H9 (cell line): ENCODE measurements around the gene PODNL1. TPM values are rescaled to one million over a fixed set of nuclear protein-coding genes. Genes with fewer than 3 reads are reported as not detected.

ENCODE experiments used
- DNase-seq: peaks from one replicate; pipeline ENCODE4 v3.0.0-alpha.2; 2017
- H2AFZ ChIP-seq: one replicate; pipeline ENCODE4 v1.6.1; 2013; ENCODE audit warnings: mild to moderate bottlenecking, low read length, control low read depth, moderate library complexity
- H2AK5ac ChIP-seq: 2 replicates; pipeline ENCODE4 v1.6.1; 2013; ENCODE audit warnings: low read length, control low read depth, mixed read lengths; ENCODE audit not compliant: insufficient read length
- H2BK120ac ChIP-seq: one replicate; pipeline ENCODE4 v1.6.1; 2013; ENCODE audit warnings: low read depth, mild to moderate bottlenecking, low read length, control low read depth, inconsistent platforms; ENCODE audit not compliant: poor library complexity, severe bottlenecking
- H2BK12ac ChIP-seq: 2 replicates; pipeline ENCODE4 v1.6.1; 2013; ENCODE audit warnings: low read length, control low read depth, mixed read lengths, low read depth; ENCODE audit not compliant: insufficient read length
- H2BK15ac ChIP-seq: 2 replicates; pipeline ENCODE4 v1.6.1; 2013; ENCODE audit warnings: low read depth, low read length, control low read depth
- H2BK20ac ChIP-seq: one replicate; pipeline ENCODE4 v1.6.1; 2013; ENCODE audit warnings: low read depth, mild to moderate bottlenecking, low read length, control low read depth, inconsistent platforms; ENCODE audit not compliant: poor library complexity, severe bottlenecking
- H2BK5ac ChIP-seq: 2 replicates; pipeline ENCODE4 v1.6.1; 2013; ENCODE audit warnings: low read length, control low read depth, mixed read lengths; ENCODE audit not compliant: insufficient read length
- H3K14ac ChIP-seq: 2 replicates; pipeline ENCODE4 v1.6.1; 2013; ENCODE audit warnings: low read length, control low read depth; ENCODE audit not compliant: insufficient read depth
- H3K18ac ChIP-seq: 2 replicates; pipeline ENCODE4 v1.6.1; 2013; ENCODE audit warnings: low read depth, mild to moderate bottlenecking, mixed read lengths, low read length, control low read depth; ENCODE audit not compliant: insufficient read length
- H3K23ac ChIP-seq: 2 replicates; pipeline ENCODE4 v1.6.1; 2013; ENCODE audit warnings: low read length, control low read depth, mixed read lengths, low read depth; ENCODE audit not compliant: insufficient read length
- H3K23me2 ChIP-seq: 2 replicates; pipeline ENCODE4 v1.6.1; 2013; ENCODE audit warnings: low read depth, mild to moderate bottlenecking, mixed read lengths, low read length, control low read depth; ENCODE audit not compliant: insufficient read length, poor library complexity, severe bottlenecking
- H3K27ac ChIP-seq: 2 replicates; pipeline ENCODE4 v1.5.1; 2013; ENCODE audit warnings: low read length, control low read depth, mixed read lengths, low read depth; ENCODE audit not compliant: insufficient read length
- H3K27me3 ChIP-seq: 2 replicates; pipeline ENCODE4 v1.6.1; 2013; ENCODE audit warnings: low read length, control low read depth, inconsistent platforms; ENCODE audit not compliant: insufficient read depth
- H3K4ac ChIP-seq: 2 replicates; pipeline ENCODE4 v1.6.1; 2013; ENCODE audit warnings: low read depth, mild to moderate bottlenecking, control low read depth, inconsistent platforms, low read length, moderate library complexity
- H3K4me1 ChIP-seq: 2 replicates; pipeline ENCODE4 v1.6.1; 2013; ENCODE audit warnings: low read length, control low read depth, inconsistent platforms; ENCODE audit not compliant: insufficient read depth
- H3K4me2 ChIP-seq: 2 replicates; pipeline ENCODE4 v1.6.1; 2013; ENCODE audit warnings: low read length, control low read depth, mixed read lengths; ENCODE audit not compliant: insufficient read length, insufficient read depth
- H3K56ac ChIP-seq: 2 replicates; pipeline ENCODE4 v1.6.1; 2013; ENCODE audit warnings: low read depth, mild to moderate bottlenecking, mixed read lengths, low read length, control low read depth; ENCODE audit not compliant: insufficient read length
- H3K79me1 ChIP-seq: 2 replicates; pipeline ENCODE4 v1.6.1; 2013; ENCODE audit warnings: low read depth, mild to moderate bottlenecking, moderate library complexity, low read length, control low read depth, inconsistent platforms; ENCODE audit not compliant: insufficient read depth, poor library complexity, severe bottlenecking
- H3K79me2 ChIP-seq: 2 replicates; pipeline ENCODE4 v1.6.1; 2013; ENCODE audit warnings: low read length, control low read depth, inconsistent platforms; ENCODE audit not compliant: insufficient read depth
- H3K9ac ChIP-seq: 2 replicates; pipeline ENCODE4 v1.6.1; 2013; ENCODE audit warnings: low read length, control low read depth, mixed read lengths; ENCODE audit not compliant: insufficient read length; ENCODE audit errors: extremely low read depth
- H3K9me3 ChIP-seq: one replicate; pipeline ENCODE4 v1.6.1; 2013; ENCODE audit warnings: low read depth, low read length, inconsistent platforms; ENCODE audit not compliant: control insufficient read depth
- H3T11ph ChIP-seq: one replicate; pipeline ENCODE4 v1.6.1; 2013; ENCODE audit warnings: mild to moderate bottlenecking, low read length, control low read depth, inconsistent platforms
- H4K20me1 ChIP-seq: one replicate; pipeline ENCODE4 v1.6.1; 2013; ENCODE audit not compliant: control insufficient read depth, insufficient read length, insufficient read depth
- H4K5ac ChIP-seq: 2 replicates; pipeline ENCODE4 v1.6.1; 2013; ENCODE audit warnings: low read depth, mild to moderate bottlenecking, mixed read lengths, low read length, control low read depth; ENCODE audit not compliant: insufficient read length
- H4K8ac ChIP-seq: replicated peaks from 2 replicates; pipeline ENCODE4 v1.6.1; 2013; ENCODE audit warnings: low read length, control low read depth, mixed read lengths, low read depth; ENCODE audit not compliant: insufficient read length
- H4K91ac ChIP-seq: 2 replicates; pipeline ENCODE4 v1.6.1; 2013; ENCODE audit warnings: low read depth, mild to moderate bottlenecking, moderate library complexity, mixed read lengths, low read length, control low read depth; ENCODE audit not compliant: insufficient read length
- H3K27ac Mint-ChIP-seq, 3 experiments: 2 replicates in 2 of 3; 3 replicates in 1 of 3; pipeline ENCODE4 v1.8.0; 2020 to 2021; ENCODE audit warnings: mixed read lengths in 3 of 3, mild to moderate bottlenecking in 1 of 3, moderate library complexity in 1 of 3
- H3K27me3 Mint-ChIP-seq: 2 replicates; pipeline ENCODE4 v1.8.0; 2021; ENCODE audit warnings: low read depth, mild to moderate bottlenecking, moderate library complexity, mixed read lengths
- H3K36me3 Mint-ChIP-seq, 3 experiments: 2 replicates in 2 of 3; 3 replicates in 1 of 3; pipeline ENCODE4 v1.8.0; 2020 to 2021; ENCODE audit warnings: low read depth in 3 of 3, mixed read lengths in 3 of 3; ENCODE audit not compliant: insufficient read depth in 1 of 3
- H3K4me1 Mint-ChIP-seq, 2 experiments: 2 replicates each; pipeline ENCODE4 v1.8.0; 2020; ENCODE audit warnings: mixed read lengths in 2 of 2
- H3K4me3 Mint-ChIP-seq, 2 experiments: 2 replicates in 1 of 2; 3 replicates in 1 of 2; pipeline ENCODE4 v1.8.0; 2020 to 2021; ENCODE audit warnings: mild to moderate bottlenecking in 2 of 2, mixed read lengths in 2 of 2, moderate library complexity in 1 of 2
- H3K9me3 Mint-ChIP-seq, 2 experiments: 2 replicates in 1 of 2; 3 replicates in 1 of 2; pipeline ENCODE4 v1.8.0; 2020; ENCODE audit warnings: mild to moderate bottlenecking in 2 of 2, mixed read lengths in 2 of 2, moderate library complexity in 1 of 2
- CTCF ChIP-seq: fragments of 200-600 bp; sonication (generic); conservative IDR thresholded peaks from 3 replicates; pipeline ENCODE4 v1.8.0; 2021; ENCODE audit warnings: antibody characterized with exemption, mild to moderate bottlenecking
- WGBS: extraction: QIAGEN DNeasy Blood & Tissue Kit; methylation state at CpG from one replicate; pipeline ENCODE4 v1.1.7; 2013; ENCODE audit warnings: missing lambda C conversion rate, low lambda C conversion rate, mixed read lengths; ENCODE audit not compliant: insufficient read length; ENCODE audit errors: extremely low coverage; 5-methylcytosine and 5-hydroxymethylcytosine counted together
- total RNA-seq: library from RNA; stranded (reverse); gene quantifications from 2 replicates; pipeline ENCODE4 v1.2.1, GENCODE V29; 2021

PODNL1 gene
- total RNA-seq, 1 experiment from 2014 or later, result 0.68 TPM

GRCh38 chr19:13930402-13930801 is 7.8 kb downstream of the PODNL1 start:
- no peak for DNase-seq
- H3K4me3 Mint-ChIP-seq, result no peak overlapping the region
- no CpG with 5 or more reads among the region's 17 CpGs for WGBS

More at GRCh38 chr19:13930402-13930801, 7.8 kb downstream of the PODNL1 start:
- Histone ChIP-seq H3K9me3 (no peaks in the 10 kb centered on the region), H2BK120ac (no peak overlapping the region), H3K4me2 (no peak overlapping the region), H3K4ac (no peak overlapping the region), H2BK12ac (no peak overlapping the region), H2BK20ac (no peak overlapping the region), H3K27ac (no peak overlapping the region), H3K9ac (no peak overlapping the region), H3K14ac (no peak overlapping the region), H3T11ph (no peak overlapping the region), H4K8ac (no peak overlapping the region), H2AFZ (no peak overlapping the region), H4K20me1 (peaks cover 5% of the 10 kb centered on the region), H3K23me2 (no peaks in the 10 kb centered on the region), H3K79me2 (no peaks in the 10 kb centered on the region), H2BK5ac (no peak overlapping the region), H4K91ac (no peak overlapping the region), H3K4me1 (peaks cover 3% of the 10 kb centered on the region; the same call in 1 of the 2 replicates), H2BK15ac (no peak overlapping the region), H3K56ac (no peak overlapping the region), H3K27me3 (no peaks in the 10 kb centered on the region), H3K79me1 (no peaks in the 10 kb centered on the region), H3K18ac (no peak overlapping the region), H2AK5ac (no peak overlapping the region), H3K23ac (no peak overlapping the region), H4K5ac (no peak overlapping the region)
- Mint-ChIP-seq H3K4me1 (peaks cover 6 to 13% of the 10 kb centered on the region in 2 experiments), H3K27me3 (no peaks in the 10 kb centered on the region; the same call in 1 of the 2 replicates), H3K9me3 (no peaks in the 10 kb centered on the region), H3K27ac (no peak overlapping the region), H3K36me3 (peaks cover 11 to 31% (median 24%) of the 10 kb centered on the region in 3 experiments; a peak in 6 of 7 replicates)
- no peak for TF ChIP-seq CTCF
